ENCODE data around the gene MIS18A. TPM values are rescaled to one million over a fixed set of nuclear protein-coding genes. Genes with fewer than 3 reads are reported as not detected.
"Not testable (repeated sequence)": the region's sequence is repeated elsewhere in the genome, so short reads cannot be mapped to it uniquely, and the experiment has no call there.

MIS18A gene
- total RNA-seq, 1 experiment from 2014 or later = 10.7 TPM

- no peak for DNase-seq (ENCODE audit: extremely low read depth, low read depth)
Observed at GRCh38 chr21:32306021-32306780, 27.4 kb upstream of the MIS18A start.

GRCh38 chr21:32304998-32305397 lies 26.1 kb upstream of the MIS18A start:
- no peak for DNase-seq (ENCODE audit: extremely low read depth, low read depth)

GRCh38 chr21:32303385-32303784 lies 24.5 kb upstream of the MIS18A start:
- no peak for DNase-seq (ENCODE audit: extremely low read depth, low read depth)

- DNase-seq (ENCODE audit: extremely low read depth, low read depth) = no peak
Observed at GRCh38 chr21:32302560-32302959, 23.7 kb upstream of the MIS18A start.

GRCh38 chr21:32301596-32301995 lies 22.7 kb upstream of the MIS18A start:
- DNase-seq (ENCODE audit: extremely low read depth, low read depth) = no peak

- DNase-seq (ENCODE audit: extremely low read depth, low read depth) = no peak
Observed at GRCh38 chr21:32300117-32300681, 21.4 kb upstream of the MIS18A start.

GRCh38 chr21:32299695-32300094 lies 20.8 kb upstream of the MIS18A start:
- DNase-seq (ENCODE audit: extremely low read depth, low read depth) = no peak

- no peak for DNase-seq (ENCODE audit: extremely low read depth, low read depth)
Observed at GRCh38 chr21:32298658-32299081, 19.8 kb upstream of the MIS18A start, which contains the start of gene MRAP. Gene MRAP, plus strand, starts transcription at chr21:32298855. Its CDS starts 117 bp downstream, at chr21:32298972.

- DNase-seq (ENCODE audit: extremely low read depth, low read depth) = no peak
Observed at GRCh38 chr21:32298148-32298559, 19.3 kb upstream of the MIS18A start.

GRCh38 chr21:32297449-32297848 lies 18.6 kb upstream of the MIS18A start:
- no peak for DNase-seq (ENCODE audit: extremely low read depth, low read depth)

- DNase-seq (ENCODE audit: extremely low read depth, low read depth) = no peak
Observed at GRCh38 chr21:32285476-32285875, 6.6 kb upstream of the MIS18A start.

- no peak for DNase-seq (ENCODE audit: extremely low read depth, low read depth)
Observed at GRCh38 chr21:32282992-32283391, 4.1 kb upstream of the MIS18A start.

GRCh38 chr21:32281531-32281930 lies 2.7 kb upstream of the MIS18A start:
- no peak for DNase-seq (ENCODE audit: extremely low read depth, low read depth)

- DNase-seq (ENCODE audit: extremely low read depth, low read depth) = no peak
Observed at GRCh38 chr21:32279377-32279680, 480 bp upstream of the MIS18A start.

GRCh38 chr21:32278103-32278502 lies 746 bp downstream of the MIS18A start:
- DNase-seq (ENCODE audit: extremely low read depth, low read depth) = no peak

- DNase-seq (ENCODE audit: extremely low read depth, low read depth) = no peak
Observed at GRCh38 chr21:32276671-32277070, 2.2 kb downstream of the MIS18A start.

- DNase-seq (ENCODE audit: extremely low read depth, low read depth) = no peak
Observed at GRCh38 chr21:32270748-32271147, 8.1 kb downstream of the MIS18A start.

GRCh38 chr21:32265321-32265720 lies 13.5 kb downstream of the MIS18A start:
- not testable (repeated sequence) for DNase-seq (ENCODE audit: extremely low read depth, low read depth)

- no peak for DNase-seq (ENCODE audit: extremely low read depth, low read depth)
Observed at GRCh38 chr21:32261929-32262328, 16.9 kb downstream of the MIS18A start.

GRCh38 chr21:32260130-32260529 lies 18.7 kb downstream of the MIS18A start:
- DNase-seq (ENCODE audit: extremely low read depth, low read depth) = no peak

- not testable (repeated sequence) for DNase-seq (ENCODE audit: extremely low read depth, low read depth)
Observed at GRCh38 chr21:32258786-32259048, 20.1 kb downstream of the MIS18A start.

GRCh38 chr21:32257962-32258785 lies 20.7 kb downstream of the MIS18A start:
- peak; percentile 77 for DNase-seq (ENCODE audit: extremely low read depth, low read depth)

Measured in NCI-H460 (cell line).